HL-60 (cell line): ENCODE data around the gene TXNDC8.

ENCODE experiments used
- CTCF ChIP-seq: IDR thresholded peaks from one replicate; pipeline ENCODE4 v1.5.1; 2011; ENCODE audit warnings: low read length, control low read depth, inconsistent platforms; ENCODE audit not compliant: insufficient read depth
- GABPA ChIP-seq: IDR thresholded peaks from 2 replicates; pipeline ENCODE4 v1.6.1; 2012; ENCODE audit warnings: low read depth
- POLR2AphosphoS5 ChIP-seq: IDR thresholded peaks from 2 replicates; pipeline ENCODE4 v1.6.1; 2012; ENCODE audit warnings: low read depth
- TF ChIP-seq, protein P1 (sequence below): IDR thresholded peaks from 2 replicates; pipeline ENCODE4 v1.6.1; 2012; ENCODE audit warnings: low read depth; ENCODE audit not compliant: insufficient replicate concordance

DNA sequence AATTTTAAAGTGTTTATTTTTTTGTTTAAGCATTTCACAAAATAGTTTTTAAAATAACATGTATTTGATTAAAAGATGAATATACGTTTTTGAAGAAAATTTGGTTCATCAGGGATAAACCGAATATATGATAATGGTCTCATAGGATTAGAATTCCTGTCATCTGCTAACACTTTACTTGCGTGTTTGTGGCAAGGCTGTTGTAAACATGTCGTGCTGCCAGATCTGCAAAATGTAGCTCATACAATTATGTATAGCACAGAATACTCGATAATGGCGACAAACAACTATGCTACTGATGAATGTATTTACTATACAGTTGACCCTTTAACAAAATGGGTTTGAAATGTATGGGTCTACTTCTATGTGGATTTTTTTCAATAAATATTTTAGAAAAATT is 7.2 kb upstream of the TXNDC8 start:
- TF ChIP-seq CTCF (no peak), POLR2AphosphoS5 (no peak), GABPA (no peak)
- TF ChIP-seq, protein P1, sequence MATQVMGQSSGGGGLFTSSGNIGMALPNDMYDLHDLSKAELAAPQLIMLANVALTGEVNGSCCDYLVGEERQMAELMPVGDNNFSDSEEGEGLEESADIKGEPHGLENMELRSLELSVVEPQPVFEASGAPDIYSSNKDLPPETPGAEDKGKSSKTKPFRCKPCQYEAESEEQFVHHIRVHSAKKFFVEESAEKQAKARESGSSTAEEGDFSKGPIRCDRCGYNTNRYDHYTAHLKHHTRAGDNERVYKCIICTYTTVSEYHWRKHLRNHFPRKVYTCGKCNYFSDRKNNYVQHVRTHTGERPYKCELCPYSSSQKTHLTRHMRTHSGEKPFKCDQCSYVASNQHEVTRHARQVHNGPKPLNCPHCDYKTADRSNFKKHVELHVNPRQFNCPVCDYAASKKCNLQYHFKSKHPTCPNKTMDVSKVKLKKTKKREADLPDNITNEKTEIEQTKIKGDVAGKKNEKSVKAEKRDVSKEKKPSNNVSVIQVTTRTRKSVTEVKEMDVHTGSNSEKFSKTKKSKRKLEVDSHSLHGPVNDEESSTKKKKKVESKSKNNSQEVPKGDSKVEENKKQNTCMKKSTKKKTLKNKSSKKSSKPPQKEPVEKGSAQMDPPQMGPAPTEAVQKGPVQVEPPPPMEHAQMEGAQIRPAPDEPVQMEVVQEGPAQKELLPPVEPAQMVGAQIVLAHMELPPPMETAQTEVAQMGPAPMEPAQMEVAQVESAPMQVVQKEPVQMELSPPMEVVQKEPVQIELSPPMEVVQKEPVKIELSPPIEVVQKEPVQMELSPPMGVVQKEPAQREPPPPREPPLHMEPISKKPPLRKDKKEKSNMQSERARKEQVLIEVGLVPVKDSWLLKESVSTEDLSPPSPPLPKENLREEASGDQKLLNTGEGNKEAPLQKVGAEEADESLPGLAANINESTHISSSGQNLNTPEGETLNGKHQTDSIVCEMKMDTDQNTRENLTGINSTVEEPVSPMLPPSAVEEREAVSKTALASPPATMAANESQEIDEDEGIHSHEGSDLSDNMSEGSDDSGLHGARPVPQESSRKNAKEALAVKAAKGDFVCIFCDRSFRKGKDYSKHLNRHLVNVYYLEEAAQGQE: no peak
